ENCODE data around the gene GHR. TPM values are rescaled to one million over a fixed set of nuclear protein-coding genes. Genes with fewer than 3 reads are reported as not detected.
"Not testable (repeated sequence)": the region's sequence is repeated elsewhere in the genome, so short reads cannot be mapped to it uniquely, and the experiment has no call there.

GHR gene
- polyA plus RNA-seq, 3 donors: not detected

GRCh38 chr5:42721484-42721883 is 298.2 kb downstream of the GHR start:
- no peak overlapping the region for H2AFZ ChIP-seq (ENCODE audit: insufficient read depth, low read depth, low read length, poor library complexity, severe bottlenecking)
- Mint-ChIP-seq H3K4me3 (peak overlapping the region in 1 of 2 donors; percentile 94), H3K27ac (peak overlapping the region in 6 of 7 donors; percentile 5 to 92 (median 89)), H3K9me3 (peaks cover 0 to 2% (median 0%) of the 10 kb centered on the region in 7 donors), H3K36me3 (no peaks in the 10 kb centered on the region), H3K27me3 (ENCODE audit: low read depth in 3 of 3) (peaks cover 0 to 4% (median 1%) of the 10 kb centered on the region in 3 donors), H3K4me1 (peaks cover 35% of the 10 kb centered on the region)
- intact Hi-C loops (cut with micrococcal nuclease): no loop called here
- no peaks in the 10 kb centered on the region for H3K9me3 ChIP-seq (replicated peaks in 1 of 2; ENCODE audit: control insufficient read depth in 1 of 2, insufficient read depth in 1 of 2, low read length in 2 of 2)
- H3K4me2 ChIP-seq (replicated peaks; ENCODE audit: extremely low read depth, low read length, poor library complexity, severe bottlenecking): peak overlapping the region; percentile 73
- H3K4me3 ChIP-seq (replicated peaks in 1 of 3; ENCODE audit: low read depth in 2 of 3, low read length in 3 of 3): peak overlapping the region in 1 of 3 experiments; percentile 70
- H3K4me1 ChIP-seq (ENCODE audit: control insufficient read depth in 1 of 2, insufficient read depth in 2 of 2, low read length in 2 of 2): peaks cover 33 to 36% of the 10 kb centered on the region in 2 donors
- TF ChIP-seq CTCF (IDR thresholded peaks at IDR 0.05): no peak
- H3K27me3 ChIP-seq (ENCODE audit: control insufficient read depth in 2 of 2, insufficient read depth in 2 of 2, low read length in 2 of 2): no peaks in the 10 kb centered on the region
- peak in 1 of 3 donors; percentile 7 for DNase-seq
- no peaks in the 10 kb centered on the region for H3K79me2 ChIP-seq (ENCODE audit: insufficient read depth, low read length)
- H3K9ac ChIP-seq (ENCODE audit: insufficient read depth, low read length, poor library complexity, severe bottlenecking): no peak overlapping the region
- peak overlapping the region in 1 of 2 donors; percentile 83 for H3K27ac ChIP-seq (ENCODE audit: low read depth in 1 of 2, low read length in 2 of 2)
- no peaks in the 10 kb centered on the region for H3K36me3 ChIP-seq (replicated peaks in 1 of 2; ENCODE audit: control insufficient read depth in 1 of 2, insufficient read depth in 2 of 2, low read length in 2 of 2)
- H4K20me1 ChIP-seq (ENCODE audit: insufficient read depth, low read length): no peaks in the 10 kb centered on the region

DNA sequence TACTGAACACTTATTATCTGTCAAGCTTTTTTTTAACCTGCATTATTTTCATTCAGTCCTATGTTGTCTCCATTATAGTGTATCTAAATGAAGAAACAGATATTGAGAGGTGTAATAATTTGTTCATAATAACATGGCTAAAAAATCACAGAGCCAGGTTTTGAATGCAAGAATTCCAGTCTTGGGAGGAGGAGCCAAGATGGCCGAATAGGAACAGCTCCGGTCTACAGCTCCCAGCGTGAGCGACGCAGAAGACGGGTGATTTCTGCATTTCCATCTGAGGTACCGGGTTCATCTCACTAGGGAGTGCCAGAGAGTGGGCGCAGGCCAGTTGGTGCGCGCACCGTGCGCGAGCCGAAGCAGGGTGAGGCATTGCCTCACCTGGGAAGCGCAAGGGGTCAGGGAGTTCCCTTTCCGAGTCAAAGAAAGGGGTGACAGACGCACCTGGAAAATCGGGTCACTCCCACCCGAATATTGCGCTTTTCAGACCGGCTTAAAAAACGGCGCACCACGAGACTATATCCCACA is 311.4 kb downstream of the GHR start:
- H3K27ac Mint-ChIP-seq; H4K20me1 ChIP-seq (ENCODE audit: insufficient read depth, low read length); H3K4me1 ChIP-seq (ENCODE audit: control insufficient read depth in 1 of 2, insufficient read depth in 2 of 2, low read length in 2 of 2); H3K9ac ChIP-seq (ENCODE audit: insufficient read depth, low read length, poor library complexity, severe bottlenecking); H3K4me3 ChIP-seq (replicated peaks in 1 of 3; ENCODE audit: low read depth in 2 of 3, low read length in 3 of 3); H3K9me3 Mint-ChIP-seq; DNase-seq; H3K27me3 ChIP-seq (ENCODE audit: control insufficient read depth in 2 of 2, insufficient read depth in 2 of 2, low read length in 2 of 2); H3K9me3 ChIP-seq (replicated peaks in 1 of 2; ENCODE audit: control insufficient read depth in 1 of 2, insufficient read depth in 1 of 2, low read length in 2 of 2); H2AFZ ChIP-seq (ENCODE audit: insufficient read depth, low read depth, low read length, poor library complexity, severe bottlenecking); H3K36me3 Mint-ChIP-seq; H3K27ac ChIP-seq (ENCODE audit: low read depth in 1 of 2, low read length in 2 of 2); H3K4me2 ChIP-seq (replicated peaks; ENCODE audit: extremely low read depth, low read length, poor library complexity, severe bottlenecking); H3K27me3 Mint-ChIP-seq (ENCODE audit: low read depth in 3 of 3); H3K36me3 ChIP-seq (replicated peaks in 1 of 2; ENCODE audit: control insufficient read depth in 1 of 2, insufficient read depth in 2 of 2, low read length in 2 of 2); H3K79me2 ChIP-seq (ENCODE audit: insufficient read depth, low read length); intact Hi-C loops (cut with micrococcal nuclease); H3K4me1 Mint-ChIP-seq; H3K4me3 Mint-ChIP-seq: not testable (repeated sequence)
- WGBS (ENCODE audit: insufficient coverage): no CpG with 5 or more reads among the region's 24 CpGs
